Activated B cell treated with CpG ODN at 0.5 μM for 24 hours (primary cell): ENCODE data around the gene EYS. TPM values are rescaled to one million over a fixed set of nuclear protein-coding genes. Genes with fewer than 3 reads are reported as not detected.
"Not testable (repeated sequence)": the region's sequence is repeated elsewhere in the genome, so short reads cannot be mapped to it uniquely, and the experiment has no call there.

Experiments
- ATAC-seq: fragments of 200-7000 bp; cut with Tn5 transposase; one replicate; pipeline ENCODE4 v1.10.0; 2021; ENCODE audit warnings: low read depth, mild to moderate bottlenecking, moderate library complexity
- CTCF ChIA-PET: fragments of 350-600 bp; sonication (Branson Sonifier 250); formaldehyde crosslinking; loops from one replicate; lab custom pipeline; 2021; ENCODE audit warnings: antibody characterized with exemption; lab: Charles Lee
- POLR2A ChIA-PET: fragments of 350-600 bp; sonication (Branson Sonifier 250); formaldehyde crosslinking; loops from one replicate; lab custom pipeline; 2021; ENCODE audit warnings: antibody characterized with exemption; lab: Charles Lee
- DNase-seq: peaks from one replicate; pipeline ENCODE4 v3.0.0; 2022
- H3K27ac Mint-ChIP-seq: one replicate; pipeline ENCODE4 v1.8.0; 2020; ENCODE audit warnings: mixed read lengths
- H3K27me3 Mint-ChIP-seq: one replicate; pipeline ENCODE4 v1.8.0; 2021; ENCODE audit warnings: mixed read lengths
- H3K36me3 Mint-ChIP-seq: one replicate; pipeline ENCODE4 v1.8.0; 2021; ENCODE audit warnings: low read depth, mixed read lengths
- H3K4me1 Mint-ChIP-seq: one replicate; pipeline ENCODE4 v1.8.0; 2021; ENCODE audit warnings: mixed read lengths
- H3K4me3 Mint-ChIP-seq: one replicate; pipeline ENCODE4 v1.8.0; 2020; ENCODE audit warnings: mild to moderate bottlenecking, mixed read lengths
- H3K9me3 Mint-ChIP-seq: one replicate; pipeline ENCODE4 v1.8.0; 2020; ENCODE audit warnings: mixed read lengths
- CTCF ChIP-seq: fragments of 200-600 bp; IDR thresholded peaks from one replicate; pipeline ENCODE4 v1.8.0; 2022; ENCODE audit warnings: antibody characterized with exemption, mild to moderate bottlenecking
- intact Hi-C: fragments of 100-400 bp; cut with micrococcal nuclease; formaldehyde crosslinking; loops from one replicate; pipeline ENCODE4 v1.15.1; 2024
- total RNA-seq: library from RNA; stranded (reverse); gene quantifications from 2 replicates; pipeline ENCODE4 v1.2.3, GENCODE V29; 2022

Gene EYS
- total RNA-seq, 1 donor from 2014 or later: not detected

GRCh38 chr6:64467656-64468055, 1239.4 kb downstream of the EYS start:
- no peak for ATAC-seq
- intact Hi-C loops: no loop called here
- Mint-ChIP-seq H3K4me1 (no peaks in the 10 kb centered on the region), H3K27ac (no peak overlapping the region), H3K27me3 (no peaks in the 10 kb centered on the region), H3K4me3 (no peak overlapping the region), H3K9me3 (peaks cover 17% of the 10 kb centered on the region), H3K36me3 (no peaks in the 10 kb centered on the region)
- DNase-seq: no peak
- ChIA-PET CTCF (no interaction called here), POLR2A (no interaction called here)
- no peak for TF ChIP-seq CTCF

- no peak for TF ChIP-seq CTCF
- Mint-ChIP-seq H3K4me3 (no peak overlapping the region), H3K9me3 (peaks cover 2% of the 10 kb centered on the region), H3K36me3 (no peaks in the 10 kb centered on the region), H3K4me1 (no peaks in the 10 kb centered on the region), H3K27ac (no peak overlapping the region), H3K27me3 (no peaks in the 10 kb centered on the region)
- DNase-seq (no peak), ATAC-seq (no peak)
- ChIA-PET POLR2A (no interaction called here), CTCF (no interaction called here)
- intact Hi-C loops: no loop called here
Measured at GRCh38 chr6:64459411-64459944, 1247.5 kb downstream of the EYS start.

- H3K27ac Mint-ChIP-seq, CTCF ChIA-PET, H3K36me3 Mint-ChIP-seq, H3K27me3 Mint-ChIP-seq, ATAC-seq, intact Hi-C loops, H3K4me3 Mint-ChIP-seq, DNase-seq, H3K4me1 Mint-ChIP-seq, POLR2A ChIA-PET: not testable (repeated sequence)
- peaks cover 12% of the 10 kb centered on the region for H3K9me3 Mint-ChIP-seq
Measured at GRCh38 chr6:64448101-64448500, 1258.9 kb downstream of the EYS start.

GRCh38 chr6:64445038-64445437, 1262.0 kb downstream of the EYS start:
- intact Hi-C loops: no loop called here
- no peaks in the 10 kb centered on the region for H3K4me1 Mint-ChIP-seq
- no peaks in the 10 kb centered on the region for H3K36me3 Mint-ChIP-seq
- peaks cover 16% of the 10 kb centered on the region for H3K9me3 Mint-ChIP-seq
- no peaks in the 10 kb centered on the region for H3K27me3 Mint-ChIP-seq
- TF ChIP-seq CTCF: no peak
- ChIA-PET POLR2A (no interaction called here), CTCF (no interaction called here)
- ATAC-seq: no peak
- no peak for DNase-seq
- H3K27ac Mint-ChIP-seq: no peak overlapping the region
- no peak overlapping the region for H3K4me3 Mint-ChIP-seq

- H3K27me3 Mint-ChIP-seq: no peaks in the 10 kb centered on the region
Measured at GRCh38 chr6:64439274-64439673, 1267.8 kb downstream of the EYS start.

More at GRCh38 chr6:64439274-64439673, 1267.8 kb downstream of the EYS start:
- DNase-seq: no peak
- POLR2A ChIA-PET: no interaction called here
- no peak for ATAC-seq
- no peak overlapping the region for H3K4me3 Mint-ChIP-seq
- H3K27ac Mint-ChIP-seq: no peak overlapping the region
- H3K4me1 Mint-ChIP-seq: no peaks in the 10 kb centered on the region
- H3K9me3 Mint-ChIP-seq: peaks cover 9% of the 10 kb centered on the region
- CTCF ChIA-PET: no interaction called here
- no peaks in the 10 kb centered on the region for H3K36me3 Mint-ChIP-seq
- intact Hi-C loops: no loop called here
- TF ChIP-seq CTCF: no peak
